T-helper 2 cell (primary cell): ENCODE data around the gene COPRS.

Source experiments
- DNase-seq, 5 experiments: peaks; one replicate each; pipeline versions ENCODE4 v3.0.0 to v3.0.0-alpha.2; 2012 to 2022

The COPRS gene

GRCh38 chr17:31807846-31808245 is 51.2 kb downstream of the COPRS start:
- DNase-seq = no peak

GRCh38 chr17:31806921-31807320 is 52.1 kb downstream of the COPRS start:
- DNase-seq = no peak

GRCh38 chr17:31803494-31804213 is 55.4 kb downstream of the COPRS start:
- no peak for DNase-seq

GRCh38 chr17:31802502-31802901 is 56.5 kb downstream of the COPRS start:
- no peak for DNase-seq
